ENCODE measurements around the gene CCNI. TPM values are rescaled to one million over a fixed set of nuclear protein-coding genes. Genes with fewer than 3 reads are reported as not detected.

CCNI gene
- total RNA-seq, 1 donor from 2014 or later: 600 TPM

- Mint-ChIP-seq H3K4me3 (ENCODE audit: unreplicated experiment) (peak overlapping the region; percentile 26), H3K4me1 (ENCODE audit: low read depth, unreplicated experiment) (peaks cover 21% of the 10 kb centered on the region), H3K9me3 (ENCODE audit: unreplicated experiment) (no peaks in the 10 kb centered on the region), H3K27me3 (ENCODE audit: unreplicated experiment) (peaks cover 8% of the 10 kb centered on the region), H3K36me3 (ENCODE audit: unreplicated experiment) (peaks cover 18% of the 10 kb centered on the region), H3K27ac (ENCODE audit: unreplicated experiment) (peak overlapping the region; percentile 49)
- DNase-seq: no peak
- TF ChIP-seq CTCF (IDR thresholded peaks at IDR 0.05; ENCODE audit: partially characterized antibody, unreplicated experiment): no peak
These were observed 54.1 kb downstream of the CCNI start for GRCh38 chr4:77021614-77022089.

GRCh38 chr4:77020017-77020416, 55.8 kb downstream of the CCNI start:
- H3K36me3 Mint-ChIP-seq (ENCODE audit: unreplicated experiment): peaks cover 18% of the 10 kb centered on the region
- no peak for TF ChIP-seq CTCF (IDR thresholded peaks at IDR 0.05; ENCODE audit: partially characterized antibody, unreplicated experiment)

GRCh38 chr4:77015390-77015789, 60.4 kb downstream of the CCNI start:
- Mint-ChIP-seq H3K9me3 (ENCODE audit: unreplicated experiment) (no peaks in the 10 kb centered on the region), H3K4me3 (ENCODE audit: unreplicated experiment) (no peak overlapping the region), H3K27ac (ENCODE audit: unreplicated experiment) (peak overlapping the region; percentile 86), H3K27me3 (ENCODE audit: unreplicated experiment) (peaks cover 8% of the 10 kb centered on the region), H3K36me3 (ENCODE audit: unreplicated experiment) (peaks cover 15% of the 10 kb centered on the region), H3K4me1 (ENCODE audit: low read depth, unreplicated experiment) (peaks cover 12% of the 10 kb centered on the region)
- TF ChIP-seq CTCF (IDR thresholded peaks at IDR 0.05; ENCODE audit: partially characterized antibody, unreplicated experiment): no peak
- DNase-seq: no peak

More at GRCh38 chr4:77020017-77020416, 55.8 kb downstream of the CCNI start:
- no peak for DNase-seq
- Mint-ChIP-seq H3K9me3 (ENCODE audit: unreplicated experiment) (no peaks in the 10 kb centered on the region), H3K4me3 (ENCODE audit: unreplicated experiment) (no peak overlapping the region), H3K27ac (ENCODE audit: unreplicated experiment) (no peak overlapping the region), H3K4me1 (ENCODE audit: low read depth, unreplicated experiment) (peaks cover 25% of the 10 kb centered on the region), H3K27me3 (ENCODE audit: unreplicated experiment) (peaks cover 11% of the 10 kb centered on the region)

- peaks cover 7% of the 10 kb centered on the region for H3K27me3 Mint-ChIP-seq (ENCODE audit: unreplicated experiment)
- peaks cover 11% of the 10 kb centered on the region for H3K36me3 Mint-ChIP-seq (ENCODE audit: unreplicated experiment)
- H3K27ac Mint-ChIP-seq (ENCODE audit: unreplicated experiment): peak overlapping the region; percentile 22
- DNase-seq: no peak
- H3K4me1 Mint-ChIP-seq (ENCODE audit: low read depth, unreplicated experiment): peaks cover 15% of the 10 kb centered on the region
- H3K9me3 Mint-ChIP-seq (ENCODE audit: unreplicated experiment): peaks cover under 1% of the 10 kb centered on the region
- no peak for TF ChIP-seq CTCF (IDR thresholded peaks at IDR 0.05; ENCODE audit: partially characterized antibody, unreplicated experiment)
- H3K4me3 Mint-ChIP-seq (ENCODE audit: unreplicated experiment): no peak overlapping the region
These were observed 61.5 kb downstream of the CCNI start for GRCh38 chr4:77014256-77014655.

GRCh38 chr4:77012726-77013125, 63.1 kb downstream of the CCNI start:
- TF ChIP-seq CTCF (IDR thresholded peaks at IDR 0.05; ENCODE audit: partially characterized antibody, unreplicated experiment): no peak
- Mint-ChIP-seq H3K9me3 (ENCODE audit: unreplicated experiment) (peaks cover 4% of the 10 kb centered on the region), H3K27ac (ENCODE audit: unreplicated experiment) (no peak overlapping the region), H3K4me3 (ENCODE audit: unreplicated experiment) (no peak overlapping the region), H3K36me3 (ENCODE audit: unreplicated experiment) (peaks cover 5% of the 10 kb centered on the region), H3K4me1 (ENCODE audit: low read depth, unreplicated experiment) (peaks cover 24% of the 10 kb centered on the region), H3K27me3 (ENCODE audit: unreplicated experiment) (peaks cover 3% of the 10 kb centered on the region)
- DNase-seq: no peak
